ENCODE data around the gene ACSF2.
"Not testable (repeated sequence)": the region's sequence is repeated elsewhere in the genome, so short reads cannot be mapped to it uniquely, and the experiment has no call there.

The ACSF2 gene

DNA sequence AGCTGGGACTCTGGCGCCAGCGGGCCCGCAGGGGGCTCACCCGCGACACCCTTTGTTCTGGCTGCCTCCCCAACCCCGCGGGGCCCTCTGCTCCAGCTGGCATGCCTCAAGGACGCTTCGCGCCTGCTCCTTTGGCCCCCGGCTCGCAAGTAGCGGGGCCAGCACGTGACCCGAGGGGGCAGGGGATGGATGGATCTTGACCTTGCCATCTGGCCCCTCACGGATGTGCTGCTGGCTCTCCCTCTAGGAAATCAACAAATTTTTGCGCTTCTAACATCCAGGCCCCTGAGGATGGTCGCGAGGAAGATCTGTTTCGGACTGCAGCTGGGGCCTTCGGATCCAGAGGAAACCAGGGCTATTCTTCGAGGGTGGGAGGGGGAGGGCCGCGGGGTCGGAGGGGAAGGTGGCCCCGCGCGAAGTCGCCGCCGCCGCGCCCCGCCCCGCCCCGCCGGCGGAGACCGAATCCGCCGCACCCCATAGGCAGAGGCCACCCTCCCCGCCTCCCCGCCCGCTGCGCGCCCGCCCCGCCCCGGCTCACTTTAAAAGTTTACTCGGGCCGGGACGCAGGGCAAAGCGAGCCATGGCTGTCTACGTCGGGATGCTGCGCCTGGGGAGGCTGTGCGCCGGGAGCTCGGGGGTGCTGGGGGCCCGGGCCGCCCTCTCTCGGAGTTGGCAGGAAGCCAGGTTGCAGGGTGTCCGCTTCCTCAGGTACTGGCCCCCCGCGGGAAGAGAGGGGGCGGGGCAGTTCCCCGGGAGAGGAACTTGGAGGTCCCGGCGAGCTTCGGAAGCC, at the start of gene ACSF2:
TSS of gene ACSF2 (plus strand) at position 537 of the 790 bp plus-strand sequence. CDS start at position 581, 44 bp downstream.
- peak; percentile 54 for DNase-seq

- DNase-seq, result no peak
These were observed 46.5 kb upstream of the ACSF2 start for GRCh38 chr17:50379351-50380132.

- no peak for DNase-seq
These were observed 45.4 kb upstream of the ACSF2 start for GRCh38 chr17:50380369-50381259.

DNA sequence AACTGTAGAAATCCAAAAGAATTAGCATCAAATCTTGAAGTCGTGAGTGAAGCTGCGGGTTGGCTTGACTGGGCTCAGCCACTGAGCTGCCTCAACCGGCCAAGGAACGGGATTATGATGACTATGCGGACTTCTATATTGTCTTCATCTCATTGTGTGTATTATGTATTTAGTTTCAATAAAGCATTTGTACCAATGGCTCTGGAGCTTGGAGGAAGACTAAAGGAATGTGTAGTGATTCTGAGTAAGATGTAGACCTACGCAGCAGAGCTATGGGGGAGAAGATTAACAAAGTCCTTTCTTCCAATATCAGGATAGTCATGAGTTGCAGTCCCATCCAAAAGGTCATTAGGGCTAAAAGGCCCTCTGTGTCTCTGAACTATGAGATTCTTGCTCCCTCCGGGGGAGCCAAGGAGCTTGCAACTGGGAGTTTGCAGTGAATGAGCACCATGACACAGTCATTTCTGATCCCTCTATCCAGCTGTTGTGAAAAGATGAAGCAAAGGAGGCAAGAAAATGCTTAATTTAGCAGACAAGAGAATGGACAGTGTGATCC, 44.7 kb upstream of the ACSF2 start:
- no peak for DNase-seq

GRCh38 chr17:50381920-50382319, 44.1 kb upstream of the ACSF2 start:
- DNase-seq, result no peak

DNA sequence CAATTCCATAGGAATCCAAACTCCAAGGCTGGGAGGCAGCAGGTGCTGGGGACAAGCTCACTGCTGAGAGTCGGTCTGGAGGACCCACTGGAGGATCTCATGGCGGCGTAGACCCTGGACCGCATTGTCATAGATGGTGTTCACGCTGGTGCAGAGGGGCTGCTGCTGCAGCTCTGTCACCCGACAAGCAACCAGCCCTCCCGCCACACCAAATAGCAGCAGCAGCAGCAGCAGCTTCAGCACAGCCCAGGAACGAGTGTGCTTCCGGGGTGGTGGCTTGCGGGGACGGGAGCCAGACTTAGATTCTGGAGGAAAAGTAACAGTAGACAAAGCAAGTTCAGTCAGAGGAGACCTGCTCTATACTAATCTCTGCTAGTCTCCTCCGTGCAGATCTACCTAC, 43.1 kb upstream of the ACSF2 start:
- DNase-seq, result no peak

- no peak for DNase-seq
These were observed 39.5 kb upstream of the ACSF2 start for GRCh38 chr17:50386510-50386909.

DNA sequence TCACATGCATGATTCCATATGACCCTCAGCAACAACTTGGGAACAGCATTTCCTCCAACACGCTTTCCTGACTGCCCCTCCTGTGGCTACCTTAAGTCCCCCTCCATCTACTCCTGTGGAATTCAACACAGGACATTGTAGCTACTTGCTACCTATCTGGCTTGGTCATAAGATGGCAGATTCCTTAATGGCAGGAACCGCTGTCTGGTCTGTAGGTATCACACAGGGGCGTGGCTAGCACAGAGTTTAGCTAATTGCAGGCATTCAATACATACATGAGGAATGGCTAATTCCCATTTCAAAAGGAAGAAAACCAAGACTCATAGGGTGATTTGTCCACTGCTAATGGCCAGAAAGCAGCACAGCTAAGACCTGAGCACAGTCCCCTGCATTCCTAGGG, 37.3 kb upstream of the ACSF2 start:
- no peak for DNase-seq

DNA sequence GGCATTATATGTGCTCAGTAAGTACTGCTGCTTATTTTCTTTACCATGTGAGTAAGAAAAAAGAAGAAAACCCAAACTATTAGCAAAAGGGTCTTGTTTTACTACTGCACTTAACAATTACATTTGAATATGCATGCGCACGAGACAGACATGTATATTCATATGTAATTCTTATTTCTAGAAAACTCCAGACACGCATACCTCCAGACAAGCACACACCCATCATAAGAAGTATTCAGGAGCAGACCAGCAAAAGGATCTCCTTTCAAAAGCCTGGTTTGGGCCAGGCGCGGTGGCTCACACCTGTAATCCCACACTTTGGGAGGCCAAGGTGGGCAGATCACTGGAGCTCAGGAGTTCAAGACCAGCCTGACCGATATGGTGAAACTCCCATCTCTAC, 36.5 kb upstream of the ACSF2 start:
- no peak for DNase-seq

GRCh38 chr17:50392621-50393020, 33.4 kb upstream of the ACSF2 start:
- no peak for DNase-seq

DNA sequence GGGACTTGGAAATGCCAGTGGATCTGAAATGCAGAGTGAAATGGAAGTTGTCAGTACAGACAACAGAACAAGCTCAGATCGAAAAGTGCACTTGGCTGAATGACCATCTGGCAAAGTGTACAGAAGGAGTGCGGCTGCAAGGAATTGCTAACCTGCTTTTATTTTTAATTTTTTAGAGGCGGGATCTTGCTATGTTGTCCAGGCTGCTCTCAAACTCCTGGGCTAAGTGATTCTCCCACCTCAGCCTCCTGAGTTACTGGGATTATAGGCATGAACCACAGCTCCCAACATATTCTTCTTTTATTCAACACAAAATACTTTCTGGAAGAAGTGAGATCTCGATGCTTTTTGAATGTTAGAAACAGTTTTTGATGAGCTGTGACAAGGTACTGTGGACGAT, 32.3 kb upstream of the ACSF2 start:
- no peak for DNase-seq

- peak; percentile 18 for DNase-seq
These were observed 31.3 kb upstream of the ACSF2 start for GRCh38 chr17:50394711-50395110.

DNA sequence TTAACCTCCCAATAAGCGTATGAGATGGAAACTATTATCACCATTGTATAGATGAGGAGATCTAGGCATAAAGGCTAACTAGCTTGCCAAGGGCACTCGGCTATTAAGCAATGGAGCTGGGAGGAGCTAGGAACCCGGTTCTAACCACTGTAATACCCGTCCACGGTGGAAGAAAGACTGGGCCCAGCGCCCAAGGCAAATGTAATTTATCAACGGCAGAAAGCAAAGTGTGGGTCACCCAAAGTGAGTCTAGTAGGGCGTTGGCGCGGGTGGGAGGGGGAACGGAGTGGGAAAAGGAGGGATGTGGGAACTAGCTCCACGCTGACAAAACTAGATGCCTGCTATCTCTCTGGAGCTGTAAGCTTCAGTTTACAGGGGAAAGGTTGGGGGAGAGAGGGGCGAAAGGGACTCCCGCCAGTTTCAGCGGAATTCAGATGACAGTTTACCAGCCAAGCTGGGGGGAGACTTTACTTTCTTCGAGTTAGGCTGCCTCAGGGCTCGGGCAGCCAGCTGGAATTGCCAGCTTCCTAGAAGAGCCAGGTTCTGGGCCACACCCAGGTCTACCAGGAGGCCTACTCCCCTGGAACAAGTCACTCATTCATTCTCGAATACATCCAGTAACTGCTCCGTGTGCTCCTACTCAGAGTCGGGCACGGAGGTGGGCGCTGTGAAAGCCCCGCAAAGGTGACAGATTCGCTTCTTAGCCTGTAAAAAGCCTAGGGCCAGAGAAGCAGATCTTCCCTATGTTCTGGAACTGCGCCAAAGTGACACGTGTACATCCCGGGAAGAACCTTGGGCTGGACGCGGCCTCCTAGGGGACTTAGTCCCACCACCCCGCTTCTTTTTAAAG, 29.5 kb upstream of the ACSF2 start:
- DNase-seq, result peak; percentile 56

DNA sequence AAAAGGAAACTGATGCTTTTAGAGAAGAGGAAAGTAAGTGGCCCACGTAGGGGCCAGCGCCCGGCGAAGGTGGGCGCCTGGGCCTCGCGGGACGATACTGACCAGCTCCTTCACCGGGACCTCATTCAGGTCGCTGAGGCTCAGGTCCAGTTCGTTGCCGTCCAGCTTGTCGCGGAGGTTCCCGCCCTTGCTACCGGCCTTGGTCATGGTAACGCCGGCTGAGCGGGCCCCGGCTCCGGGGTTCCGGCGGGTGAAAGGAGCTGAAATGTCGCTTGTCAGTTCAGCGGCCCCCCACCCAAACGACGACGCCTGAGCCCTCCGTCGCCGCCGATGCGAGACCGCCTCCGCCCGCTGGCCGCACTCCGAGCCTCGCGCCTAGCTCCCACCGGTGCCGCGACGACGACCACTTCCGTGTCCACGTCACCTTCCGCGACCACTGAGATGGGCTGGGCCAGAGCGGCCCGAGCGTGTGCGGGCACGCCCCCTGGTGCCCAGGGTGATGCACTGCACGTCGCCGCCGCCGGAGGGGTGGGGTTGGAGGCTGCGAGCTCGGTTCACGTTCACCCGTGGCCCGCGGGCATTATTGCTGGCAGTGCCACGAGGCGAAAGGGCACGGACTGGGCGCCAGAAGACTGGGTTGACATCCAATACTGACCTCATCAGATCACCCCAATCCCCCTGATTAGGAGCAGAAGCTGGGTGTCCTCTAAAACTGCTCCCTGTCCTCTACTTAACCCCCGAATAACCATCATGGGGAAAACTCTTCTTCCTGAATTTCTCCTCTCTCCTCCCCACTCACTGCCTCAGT, 28.7 kb upstream of the ACSF2 start, which contains the start of gene LRRC59:
TSS of gene LRRC59 (minus strand) at position 413 of the 808 bp plus-strand sequence. CDS start at position 207, 206 bp downstream.
- DNase-seq, result peak; percentile 83

DNA sequence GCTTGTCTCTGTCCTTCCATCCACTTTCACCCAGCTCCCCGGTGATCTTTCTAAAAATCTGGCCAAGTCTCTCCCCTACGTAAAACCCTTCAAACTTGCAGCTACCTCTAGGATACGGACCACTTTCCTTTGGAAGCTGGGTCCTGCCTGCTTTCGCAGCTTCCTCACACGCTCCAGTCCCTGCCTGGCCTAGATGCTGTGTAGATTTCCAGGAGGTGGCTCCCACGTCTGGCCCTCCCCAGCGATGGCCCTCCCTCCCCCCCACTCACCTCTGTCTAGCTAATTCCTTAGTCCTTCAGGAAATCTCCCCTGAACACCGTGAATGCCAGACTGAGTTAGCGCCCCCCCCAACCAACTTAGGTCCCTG, 28.1 kb upstream of the ACSF2 start:
- no peak for DNase-seq

- DNase-seq, result not testable (repeated sequence)
These were observed 27.3 kb upstream of the ACSF2 start for GRCh38 chr17:50398672-50399071.

DNA sequence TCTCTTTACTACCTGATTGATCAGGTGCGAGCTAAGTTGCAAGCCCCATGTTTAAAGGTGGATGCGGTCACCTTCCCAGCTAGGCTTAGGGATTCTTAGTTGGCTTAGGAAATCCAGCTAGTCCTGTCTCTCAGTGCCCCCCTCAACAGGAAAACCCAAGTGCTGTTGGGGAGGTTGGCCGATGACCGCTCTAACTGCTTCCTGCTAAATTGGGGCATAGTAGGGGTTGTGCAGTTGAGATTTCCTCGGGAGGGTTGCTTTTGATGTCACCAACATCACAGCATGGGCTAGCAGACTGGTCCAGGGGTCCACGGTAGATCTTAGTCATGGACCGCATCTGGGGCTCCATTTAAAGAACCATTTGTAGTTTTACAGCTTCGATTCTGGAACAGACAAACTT, 26.4 kb upstream of the ACSF2 start:
- not testable (repeated sequence) for DNase-seq

GRCh38 chr17:50405351-50405750, 20.7 kb upstream of the ACSF2 start:
- not testable (repeated sequence) for DNase-seq

GRCh38 chr17:50406578-50406977, 19.4 kb upstream of the ACSF2 start:
- DNase-seq, result no peak

GRCh38 chr17:50407921-50408320, 18.1 kb upstream of the ACSF2 start:
- DNase-seq, result no peak

- no peak for DNase-seq
These were observed 13.8 kb upstream of the ACSF2 start for GRCh38 chr17:50412188-50412732.
